CD4-positive, alpha-beta T cell (primary cell): ENCODE results near the gene CATSPERE. TPM values are rescaled to one million over a fixed set of nuclear protein-coding genes. Genes with fewer than 3 reads are reported as not detected.
"Not testable (repeated sequence)": the region's sequence is repeated elsewhere in the genome, so short reads cannot be mapped to it uniquely, and the experiment has no call there.

Experiments
- ATAC-seq: fragments of 200-7000 bp; cut with Tn5 transposase; one replicate; pipeline ENCODE4 v1.10.0; 2022; ENCODE audit warnings: mild to moderate bottlenecking; ENCODE audit not compliant: poor library complexity
- CTCF ChIA-PET: fragments of 350-600 bp; sonication (Branson Sonifier 250); formaldehyde crosslinking; loops from one replicate; lab custom pipeline; 2021; ENCODE audit warnings: antibody characterized with exemption, inconsistent platforms; lab: Charles Lee
- POLR2A ChIA-PET: fragments of 350-600 bp; sonication (Branson Sonifier 250); formaldehyde crosslinking; loops from one replicate; lab custom pipeline; 2021; ENCODE audit warnings: antibody characterized with exemption, inconsistent platforms; lab: Charles Lee
- DNase-seq, 14 experiments: peaks; one replicate each; pipeline ENCODE4 v3.0.0-alpha.2; 2013 to 2020; ENCODE audit warnings: mixed read lengths in 2 of 14
- H3K27ac ChIP-seq, 2 donors: one replicate each; pipeline versions ENCODE4 v1.5.1 to v1.7.0; 2013; ENCODE audit warnings: low read length in 2 of 2, low read depth in 1 of 2, mild to moderate bottlenecking in 1 of 2
- H3K27me3 ChIP-seq, 2 experiments: 1 replicate in 1 of 2; 2 replicates in 1 of 2; pipeline versions ENCODE4 v1.6.1 to v1.7.0; 2013; ENCODE audit warnings: low read length in 2 of 2, control low read depth in 1 of 2, mild to moderate bottlenecking in 1 of 2, moderate library complexity in 1 of 2; ENCODE audit not compliant: insufficient read depth in 2 of 2, control insufficient read depth in 1 of 2
- H3K36me3 ChIP-seq: one replicate; pipeline ENCODE4 v1.6.1; 2013; ENCODE audit warnings: low read length, control low read depth; ENCODE audit not compliant: insufficient read depth
- H3K4me1 ChIP-seq: one replicate; pipeline ENCODE4 v1.6.1; 2013; ENCODE audit warnings: low read length, control low read depth; ENCODE audit not compliant: insufficient read depth
- H3K4me3 ChIP-seq: one replicate; pipeline ENCODE4 v1.5.1; 2013; ENCODE audit warnings: mild to moderate bottlenecking, low read length, moderate library complexity
- H3K9me3 ChIP-seq, 2 experiments: 1 replicate in 1 of 2; 2 replicates in 1 of 2; pipeline versions ENCODE4 v1.6.1 to v1.7.0; 2013; ENCODE audit warnings: low read length in 2 of 2, mild to moderate bottlenecking in 2 of 2, control low read depth in 1 of 2, moderate library complexity in 1 of 2; ENCODE audit not compliant: control insufficient read depth in 1 of 2, insufficient read depth in 1 of 2
- H3K27ac Mint-ChIP-seq: one replicate; pipeline ENCODE4 v1.8.0; 2020; ENCODE audit warnings: mixed read lengths
- H3K27me3 Mint-ChIP-seq: one replicate; pipeline ENCODE4 v1.8.0; 2021; ENCODE audit warnings: mixed read lengths
- H3K36me3 Mint-ChIP-seq: one replicate; pipeline ENCODE4 v1.8.0; 2021; ENCODE audit warnings: low read depth, mixed read lengths
- H3K4me1 Mint-ChIP-seq: one replicate; pipeline ENCODE4 v1.8.0; 2021; ENCODE audit warnings: low read depth, mixed read lengths
- H3K4me3 Mint-ChIP-seq: one replicate; pipeline ENCODE4 v1.8.0; 2020; ENCODE audit warnings: mild to moderate bottlenecking, mixed read lengths
- H3K9me3 Mint-ChIP-seq: one replicate; pipeline ENCODE4 v1.8.0; 2020; ENCODE audit warnings: mixed read lengths
- intact Hi-C, 2 experiments: fragments of 100-400 bp; cut with DNase I in 1 of 2; cut with micrococcal nuclease in 1 of 2; formaldehyde crosslinking; loops; one replicate each; pipeline versions ENCODE4 v1.15.1 to v1.9.0; 2023 to 2025; cut with DNase I, micrococcal nuclease
- total RNA-seq, 174 experiments: library from RNA in 2 of 174; stranded (reverse) in 2 of 174; gene quantifications; one replicate each; pipeline ENCODE4 v1.2.3 and lab custom pipeline; 2021 to 2026
- TF ChIP-seq, protein P1 (sequence below): fragments of 200-600 bp; IDR thresholded peaks from one replicate; pipeline ENCODE4 v1.8.0; 2022; ENCODE audit warnings: antibody characterized with exemption, mild to moderate bottlenecking

Gene CATSPERE
- total RNA-seq, 2 experiments from 2014 or later = 0.91 to 1.4 TPM

DNA sequence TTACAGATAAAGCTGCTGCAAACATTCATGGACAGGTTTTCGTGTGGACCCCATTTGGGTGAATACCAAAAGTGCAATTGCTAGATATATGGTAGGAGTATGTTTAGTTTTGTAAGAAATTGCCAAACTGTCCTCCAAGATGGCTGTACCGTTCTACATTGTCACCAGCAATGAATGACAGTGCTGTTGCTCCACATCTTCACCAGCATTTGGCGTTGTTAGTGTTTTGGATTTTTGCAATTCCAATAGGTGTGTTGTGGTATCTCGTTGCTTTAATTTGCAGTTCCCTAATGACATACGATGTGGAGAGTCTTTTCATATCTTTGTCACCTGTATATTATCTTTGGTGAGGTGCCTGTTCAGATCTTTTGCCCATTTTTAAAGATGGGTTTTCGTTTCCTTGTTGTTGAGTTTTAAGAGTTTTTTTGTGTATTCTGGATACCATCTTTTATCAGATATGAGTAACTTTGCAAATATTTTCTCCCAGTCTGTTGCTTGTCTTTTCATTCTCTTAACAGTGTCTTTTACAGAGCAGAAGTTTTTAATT lies 12.1 kb downstream of the CATSPERE start:
- ChIA-PET POLR2A (no interaction called here), CTCF (no interaction called here)
- no peaks in the 10 kb centered on the region for H3K9me3 Mint-ChIP-seq

DNA sequence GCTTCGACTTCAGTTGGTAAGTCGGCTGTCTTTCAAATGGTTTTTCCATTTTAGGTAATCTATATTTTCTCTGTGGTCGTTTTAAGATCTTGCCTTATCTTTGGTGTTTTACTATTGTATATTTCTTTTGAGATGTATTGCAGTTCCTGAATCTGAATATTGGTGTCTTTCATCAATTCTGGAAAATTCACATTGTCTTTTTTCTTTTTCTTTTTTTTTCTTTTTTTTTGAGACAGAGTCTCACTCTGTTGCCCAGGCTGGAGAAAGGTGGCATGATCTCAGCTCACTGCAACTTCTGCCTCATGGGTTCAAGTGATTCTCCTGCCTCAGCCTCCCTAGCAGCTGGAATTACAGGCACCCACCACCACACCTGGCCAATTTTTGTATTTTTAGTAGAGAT lies 23.9 kb downstream of the CATSPERE start:
- CTCF ChIA-PET, H3K4me3 ChIP-seq, H3K27ac ChIP-seq, intact Hi-C loops, H3K9me3 ChIP-seq, H3K36me3 ChIP-seq, H3K27me3 Mint-ChIP-seq, H3K9me3 Mint-ChIP-seq, ATAC-seq, POLR2A ChIA-PET, DNase-seq, H3K27ac Mint-ChIP-seq, H3K27me3 ChIP-seq, H3K4me1 Mint-ChIP-seq, H3K4me1 ChIP-seq, H3K36me3 Mint-ChIP-seq, H3K4me3 Mint-ChIP-seq: not testable (repeated sequence)

More for the DNA sequence above, 12.1 kb downstream of the CATSPERE start:
- TF ChIP-seq, protein P1, sequence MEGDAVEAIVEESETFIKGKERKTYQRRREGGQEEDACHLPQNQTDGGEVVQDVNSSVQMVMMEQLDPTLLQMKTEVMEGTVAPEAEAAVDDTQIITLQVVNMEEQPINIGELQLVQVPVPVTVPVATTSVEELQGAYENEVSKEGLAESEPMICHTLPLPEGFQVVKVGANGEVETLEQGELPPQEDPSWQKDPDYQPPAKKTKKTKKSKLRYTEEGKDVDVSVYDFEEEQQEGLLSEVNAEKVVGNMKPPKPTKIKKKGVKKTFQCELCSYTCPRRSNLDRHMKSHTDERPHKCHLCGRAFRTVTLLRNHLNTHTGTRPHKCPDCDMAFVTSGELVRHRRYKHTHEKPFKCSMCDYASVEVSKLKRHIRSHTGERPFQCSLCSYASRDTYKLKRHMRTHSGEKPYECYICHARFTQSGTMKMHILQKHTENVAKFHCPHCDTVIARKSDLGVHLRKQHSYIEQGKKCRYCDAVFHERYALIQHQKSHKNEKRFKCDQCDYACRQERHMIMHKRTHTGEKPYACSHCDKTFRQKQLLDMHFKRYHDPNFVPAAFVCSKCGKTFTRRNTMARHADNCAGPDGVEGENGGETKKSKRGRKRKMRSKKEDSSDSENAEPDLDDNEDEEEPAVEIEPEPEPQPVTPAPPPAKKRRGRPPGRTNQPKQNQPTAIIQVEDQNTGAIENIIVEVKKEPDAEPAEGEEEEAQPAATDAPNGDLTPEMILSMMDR = no peak
- H3K4me3 Mint-ChIP-seq = no peak overlapping the region
- intact Hi-C loops = no loop called here
- Histone ChIP-seq H3K36me3 (no peaks in the 10 kb centered on the region), H3K27me3 (no peaks in the 10 kb centered on the region), H3K9me3 (no peaks in the 10 kb centered on the region), H3K27ac (no peak overlapping the region), H3K4me3 (no peak overlapping the region), H3K4me1 (no peaks in the 10 kb centered on the region)
- H3K4me1 Mint-ChIP-seq = no peaks in the 10 kb centered on the region
- H3K27ac Mint-ChIP-seq = no peak overlapping the region
- peaks cover 2% of the 10 kb centered on the region for H3K36me3 Mint-ChIP-seq
- ATAC-seq = no peak
- no peak for DNase-seq
- H3K27me3 Mint-ChIP-seq = no peaks in the 10 kb centered on the region

DNA sequence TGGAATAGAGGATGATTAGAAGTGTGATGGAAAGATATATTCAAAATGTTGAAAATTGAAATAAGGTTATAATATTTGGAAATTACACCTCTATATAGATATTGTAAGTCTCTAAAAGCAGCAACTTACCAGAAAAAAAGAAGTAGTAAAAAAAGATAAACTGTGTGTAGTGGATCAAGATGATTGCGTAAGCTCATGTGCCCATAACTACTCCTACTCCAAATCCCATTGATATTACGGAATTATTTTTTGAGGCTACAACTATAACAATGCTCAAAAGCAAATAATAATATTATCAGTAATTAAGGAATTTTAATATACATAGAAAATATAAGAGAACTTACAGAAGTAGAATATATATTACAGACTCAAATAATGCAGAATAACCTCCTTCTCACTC lies 33.6 kb downstream of the CATSPERE start:
- DNase-seq (no peak), ATAC-seq (no peak)
- Mint-ChIP-seq H3K27ac (no peak overlapping the region), H3K9me3 (peaks cover 5% of the 10 kb centered on the region), H3K27me3 (no peaks in the 10 kb centered on the region), H3K4me1 (no peaks in the 10 kb centered on the region), H3K36me3 (no peaks in the 10 kb centered on the region), H3K4me3 (no peak overlapping the region)
- Histone ChIP-seq H3K4me1 (no peaks in the 10 kb centered on the region), H3K36me3 (no peaks in the 10 kb centered on the region), H3K27ac (no peak overlapping the region), H3K4me3 (no peak overlapping the region), H3K9me3 (no peaks in the 10 kb centered on the region), H3K27me3 (no peaks in the 10 kb centered on the region)
- POLR2A ChIA-PET = no interaction called here
- intact Hi-C loops = no loop called here
- CTCF ChIA-PET = no interaction called here
- TF ChIP-seq, protein P1 = no peak

DNA sequence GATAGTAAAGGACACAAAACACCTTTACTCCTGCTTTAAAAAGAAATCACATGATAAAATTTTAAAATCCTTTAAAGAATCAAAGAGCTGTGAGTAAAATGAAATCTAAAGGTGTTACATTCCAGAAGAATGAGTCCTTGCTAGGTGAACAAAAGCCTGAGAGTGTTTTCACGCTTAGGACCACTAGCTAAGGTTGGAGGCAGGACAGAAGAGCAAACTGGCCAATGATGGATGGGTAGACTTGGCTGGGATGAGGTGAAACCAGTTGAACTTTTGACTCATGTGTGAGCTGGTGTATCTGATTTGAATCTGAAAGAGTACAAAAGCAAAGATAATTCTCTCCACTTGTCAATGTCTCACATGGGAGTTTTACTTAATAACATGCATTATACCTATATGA lies 35.1 kb downstream of the CATSPERE start:
- H3K27me3 ChIP-seq = no peaks in the 10 kb centered on the region
- H3K4me1 Mint-ChIP-seq = no peaks in the 10 kb centered on the region
- ATAC-seq (no peak), DNase-seq (no peak)
- TF ChIP-seq, protein P1 = no peak
- H3K36me3 ChIP-seq = no peaks in the 10 kb centered on the region
- no peak overlapping the region for H3K4me3 ChIP-seq
- H3K4me1 ChIP-seq = no peaks in the 10 kb centered on the region
- intact Hi-C loops = no loop called here
- no peaks in the 10 kb centered on the region for H3K9me3 ChIP-seq
- no peak overlapping the region for H3K27ac ChIP-seq
- H3K9me3 Mint-ChIP-seq = peaks cover 9% of the 10 kb centered on the region
- H3K36me3 Mint-ChIP-seq = no peaks in the 10 kb centered on the region
- no peak overlapping the region for H3K4me3 Mint-ChIP-seq
- ChIA-PET POLR2A (interaction anchor here (0.6 kb wide), 1 partner anchor 360 kb away, joined by 3 read pairs; no protein-coding TSS in a partner anchor), CTCF (no interaction called here)
- H3K27ac Mint-ChIP-seq = no peak overlapping the region
- no peaks in the 10 kb centered on the region for H3K27me3 Mint-ChIP-seq
